SK-N-MC (cell line): Measurements from ENCODE around the gene F11.

Source experiments
- DNase-seq: peaks from one replicate; pipeline ENCODE4 v3.0.0-alpha.2; 2011; ENCODE audit warnings: low read depth, low spot score
- H3K27ac ChIP-seq: fragments of 200-600 bp; sonication (generic); 2 replicates; pipeline ENCODE4 v1.5.1; 2016; ENCODE audit warnings: mixed run types
- H3K36me3 ChIP-seq: fragments of 200-600 bp; sonication (generic); 2 replicates; pipeline ENCODE4 v1.6.1; 2017; ENCODE audit warnings: antibody characterized with exemption, low read length, mixed read lengths; ENCODE audit not compliant: insufficient read depth
- H3K4me3 ChIP-seq: fragments of 200-600 bp; sonication (generic); 2 replicates; pipeline ENCODE4 v1.5.1; 2016
- H3K9ac ChIP-seq: fragments of 200-600 bp; sonication (generic); 2 replicates; pipeline ENCODE4 v1.8.0; 2017; ENCODE audit warnings: mixed run types, mixed read lengths; ENCODE audit not compliant: insufficient read length
- H3K9me3 ChIP-seq: fragments of 200-600 bp; sonication (generic); 2 replicates; pipeline ENCODE4 v1.6.1; 2017; ENCODE audit warnings: low read depth, mild to moderate bottlenecking, antibody characterized with exemption, low read length, moderate library complexity, mixed read lengths
- EZH2 ChIP-seq: fragments of 200-600 bp; sonication (generic); IDR thresholded peaks from one replicate; pipeline ENCODE4 v1.6.1; 2017; ENCODE audit warnings: antibody characterized with exemption
- FOXP2 ChIP-seq: optimal IDR thresholded peaks from 2 replicates; pipeline ENCODE3; 2011; ENCODE audit warnings: mild to moderate bottlenecking, moderate library complexity; ENCODE audit not compliant: insufficient read depth; ENCODE audit errors: extremely low read length, control extremely low read depth
- POLR2AphosphoS5 ChIP-seq: IDR thresholded peaks from 2 replicates; pipeline ENCODE4 v1.6.1; 2012; ENCODE audit warnings: mild to moderate bottlenecking, low read depth, low read length, borderline replicate concordance

The F11 gene

GRCh38 chr4:186265683-186266652 lies at the start of gene F11:
Gene F11, plus strand, starts transcription at chr4:186266189. Its CDS starts 948 bp downstream, at chr4:186267137.
- Histone ChIP-seq H3K4me3 (no peak within 1 kb of the TSS), H3K36me3 (no peaks in the 10 kb centered on the region), H3K27ac (no peak within 1 kb of the TSS), H3K9ac (no peak within 1 kb of the TSS), H3K9me3 (no peaks in the 10 kb centered on the region)
- TF ChIP-seq FOXP2: no peak
- no peak for TF ChIP-seq POLR2AphosphoS5
- TF ChIP-seq EZH2: no peak
- DNase-seq: no peak

GRCh38 chr4:186216465-186217024 lies 49.4 kb upstream of the F11 start:
- Histone ChIP-seq H3K9me3 (no peaks in the 10 kb centered on the region), H3K4me3 (no peak overlapping the region), H3K9ac (no peak overlapping the region), H3K27ac (no peak overlapping the region), H3K36me3 (no peaks in the 10 kb centered on the region)
- no peak for TF ChIP-seq POLR2AphosphoS5
- no peak for TF ChIP-seq EZH2
- TF ChIP-seq FOXP2: no peak
- DNase-seq: no peak

- no peak overlapping the region for H3K4me3 ChIP-seq
- no peaks in the 10 kb centered on the region for H3K36me3 ChIP-seq
- TF ChIP-seq FOXP2 (no peak), POLR2AphosphoS5 (no peak), EZH2 (no peak)
- H3K9me3 ChIP-seq: no peaks in the 10 kb centered on the region
- H3K27ac ChIP-seq: no peak overlapping the region
- DNase-seq: no peak
- no peak overlapping the region for H3K9ac ChIP-seq
Observed at GRCh38 chr4:186217733-186218293, 48.2 kb upstream of the F11 start.

GRCh38 chr4:186221624-186222023 lies 44.4 kb upstream of the F11 start:
- no peaks in the 10 kb centered on the region for H3K9me3 ChIP-seq
- TF ChIP-seq FOXP2: no peak
- no peak for TF ChIP-seq EZH2
- TF ChIP-seq POLR2AphosphoS5: no peak
- no peak overlapping the region for H3K27ac ChIP-seq
- H3K4me3 ChIP-seq: no peak overlapping the region
- H3K36me3 ChIP-seq: no peaks in the 10 kb centered on the region
- DNase-seq: no peak
- H3K9ac ChIP-seq: no peak overlapping the region

GRCh38 chr4:186225848-186226247 lies 40.1 kb upstream of the F11 start:
- H3K27ac ChIP-seq: no peak overlapping the region
- H3K9ac ChIP-seq: no peak overlapping the region
- H3K9me3 ChIP-seq: no peaks in the 10 kb centered on the region
- no peak overlapping the region for H3K4me3 ChIP-seq
- TF ChIP-seq EZH2 (no peak), POLR2AphosphoS5 (no peak), FOXP2 (no peak)
- DNase-seq: no peak
- H3K36me3 ChIP-seq: no peaks in the 10 kb centered on the region

- Histone ChIP-seq H3K9ac (no peak overlapping the region), H3K4me3 (no peak overlapping the region), H3K27ac (no peak overlapping the region), H3K9me3 (no peaks in the 10 kb centered on the region), H3K36me3 (no peaks in the 10 kb centered on the region)
- DNase-seq: no peak
- TF ChIP-seq EZH2: no peak
- no peak for TF ChIP-seq FOXP2
- no peak for TF ChIP-seq POLR2AphosphoS5
Observed at GRCh38 chr4:186226521-186227189, 39.3 kb upstream of the F11 start.

- Histone ChIP-seq H3K27ac (no peak within 1 kb of the TSS), H3K4me3 (no peak within 1 kb of the TSS), H3K9me3 (no peaks in the 10 kb centered on the region), H3K36me3 (no peaks in the 10 kb centered on the region), H3K9ac (no peak within 1 kb of the TSS)
- no peak for DNase-seq
- no peak for TF ChIP-seq EZH2
- TF ChIP-seq POLR2AphosphoS5: no peak
- TF ChIP-seq FOXP2: no peak
Observed at GRCh38 chr4:186227221-186227620, 38.8 kb upstream of the F11 start, which contains the start of gene KLKB1. Gene KLKB1, plus strand, starts transcription at chr4:186227507. Its CDS starts 689 bp downstream, at chr4:186228196.

GRCh38 chr4:186227744-186228513 lies 38.1 kb upstream of the F11 start:
- DNase-seq: no peak
- TF ChIP-seq EZH2: no peak
- TF ChIP-seq FOXP2: no peak
- TF ChIP-seq POLR2AphosphoS5: no peak
- H3K4me3 ChIP-seq: no peak overlapping the region
- no peaks in the 10 kb centered on the region for H3K9me3 ChIP-seq
- no peak overlapping the region for H3K27ac ChIP-seq
- no peaks in the 10 kb centered on the region for H3K36me3 ChIP-seq
- H3K9ac ChIP-seq: no peak overlapping the region
